ENCODE data around the gene GEMIN4.

DNA sequence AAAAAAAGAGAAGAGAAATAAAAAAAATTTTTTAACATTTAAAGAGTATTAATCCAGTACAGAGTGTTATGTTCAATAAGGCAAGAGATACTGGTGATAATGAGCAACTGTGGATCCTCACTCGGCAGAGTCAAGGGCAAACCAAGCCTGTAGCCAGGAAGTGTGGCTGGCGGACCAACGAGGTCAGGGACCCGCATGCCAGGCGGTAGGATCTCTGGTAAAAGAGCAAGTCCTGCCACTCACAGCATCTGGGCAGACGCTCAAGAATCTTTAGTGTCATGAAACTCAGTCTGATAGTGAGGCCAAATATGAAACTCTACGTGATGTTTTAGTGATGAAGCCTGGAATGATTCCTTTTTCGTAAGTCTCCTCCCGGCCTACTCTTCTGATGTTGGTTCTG, 8.3 kb upstream of the GEMIN4 start:
- TF ChIP-seq CTCF (IDR thresholded peaks at IDR 0.05) = no peak
- no peak for TF ChIP-seq POLR2A (IDR thresholded peaks at IDR 0.05)
- TF ChIP-seq EP300 (IDR thresholded peaks at IDR 0.05; ENCODE audit: low read depth) = no peak

Data from transverse colon (tissue), 3 donors.